Measurements from ENCODE around the gene BRSK1.

BRSK1 gene

DNA sequence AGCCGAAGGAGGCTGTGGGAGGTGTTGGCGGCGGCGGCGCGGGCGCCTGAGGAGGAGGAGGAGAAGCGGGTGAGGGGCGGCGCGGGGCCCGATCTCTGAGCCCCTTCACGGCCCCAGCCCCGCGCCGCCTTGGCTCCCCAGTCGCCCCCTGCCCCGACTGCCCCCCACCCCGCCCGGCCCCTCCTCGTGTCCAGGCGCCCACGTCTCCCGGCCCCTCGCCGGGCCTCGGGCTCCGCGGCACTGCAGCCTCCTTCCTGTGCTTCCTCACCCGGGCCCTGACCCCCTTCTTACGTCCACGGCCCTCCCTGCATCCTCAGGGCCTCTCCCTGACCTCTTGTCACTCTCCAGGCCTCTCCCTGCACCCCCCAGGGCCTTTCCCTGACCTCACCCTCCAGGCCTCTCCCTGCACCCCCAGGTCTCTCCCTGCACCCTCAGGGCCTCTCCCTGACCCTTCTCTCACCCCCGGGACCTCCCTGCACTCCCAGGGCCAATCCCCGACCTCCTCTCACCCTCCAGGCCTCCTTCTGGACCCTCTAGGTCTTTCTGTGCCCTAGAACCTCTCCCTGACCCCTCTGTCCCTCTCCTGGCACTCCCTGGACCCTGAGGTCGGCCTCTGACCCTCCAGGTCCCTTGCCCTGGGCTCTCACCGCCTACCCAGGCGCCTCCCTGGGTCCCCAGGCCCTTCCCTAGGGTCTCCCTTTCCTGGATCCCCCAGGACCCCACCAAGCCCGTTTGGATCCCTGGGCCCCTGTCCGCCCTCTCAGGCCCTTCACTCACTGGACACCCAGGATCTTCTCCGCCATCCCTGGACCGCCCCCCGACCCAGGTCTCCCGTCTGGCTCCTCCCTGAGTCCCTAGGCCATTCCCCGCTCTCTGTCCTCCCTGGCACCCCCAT lies 56.3 kb downstream of the BRSK1 start:
- DNase-seq = peak; percentile 74

DNA sequence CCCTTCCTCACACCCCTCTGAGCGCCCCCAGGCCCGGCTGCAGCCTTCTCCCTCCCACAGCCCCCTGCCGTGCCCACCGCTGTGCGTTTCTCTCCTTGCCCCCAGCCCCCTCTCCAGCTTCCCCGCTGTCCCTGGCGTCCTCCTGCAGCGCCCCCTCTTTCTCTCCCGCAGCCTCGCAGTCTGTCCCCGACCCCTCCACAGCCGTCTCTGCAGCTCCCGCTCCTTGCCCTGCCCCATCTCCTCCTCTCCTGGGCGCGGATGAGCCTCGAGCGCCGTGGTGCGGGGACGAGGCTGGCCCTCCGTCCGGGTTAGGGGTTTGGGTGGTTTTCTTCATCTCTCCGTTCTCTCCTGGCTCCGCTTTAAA lies 57.0 kb downstream of the BRSK1 start:
- peak; percentile 75 for DNase-seq

- peak; percentile 90 for DNase-seq
Observed at GRCh38 chr19:55341171-55341588, 57.4 kb downstream of the BRSK1 start.

GRCh38 chr19:55341595-55342531 lies 58.1 kb downstream of the BRSK1 start:
- DNase-seq = no peak

- no peak for DNase-seq
Observed at GRCh38 chr19:55344444-55344843, 60.6 kb downstream of the BRSK1 start.

- no peak for DNase-seq
Observed at GRCh38 chr19:55345101-55345817, 61.5 kb downstream of the BRSK1 start.

- no peak for DNase-seq
Observed at GRCh38 chr19:55345818-55346724, 62.3 kb downstream of the BRSK1 start.

DNA sequence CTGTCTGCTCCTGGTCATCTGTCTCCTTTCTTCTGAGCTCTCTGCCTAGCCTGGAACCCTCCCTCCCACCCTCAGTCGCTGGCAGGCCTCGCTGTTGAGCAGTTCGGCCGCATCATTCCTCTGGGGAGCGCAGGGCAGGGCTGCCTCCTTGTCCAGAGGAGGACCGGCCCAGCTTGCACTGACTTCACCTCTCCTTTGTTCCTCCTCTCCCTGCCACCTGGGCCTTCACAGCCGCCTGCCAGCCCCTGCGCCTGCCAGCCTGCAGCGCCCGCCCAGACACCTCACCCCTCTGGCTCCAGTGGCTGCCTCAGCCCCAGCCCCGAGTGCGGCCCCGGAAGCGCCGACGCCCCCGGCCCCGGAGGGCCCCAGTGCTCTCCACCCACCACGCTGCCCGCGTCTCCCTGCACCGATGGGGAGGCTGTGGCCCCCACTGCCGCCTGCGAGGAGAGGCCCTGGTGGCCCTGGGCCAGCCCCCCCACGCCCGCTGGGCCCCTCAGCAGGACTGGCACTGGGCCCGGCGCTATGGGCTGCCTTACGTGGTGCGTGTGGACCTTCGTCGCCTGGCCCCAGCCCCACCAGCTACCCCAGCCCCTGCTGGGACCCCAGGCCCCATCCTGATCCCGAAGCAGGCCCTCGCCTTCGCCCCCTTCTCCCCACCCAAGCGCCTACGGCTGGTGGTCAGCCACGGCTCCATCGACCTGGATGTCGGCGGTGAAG lies 63.1 kb downstream of the BRSK1 start:
- no peak for DNase-seq

- no peak for DNase-seq
Observed at GRCh38 chr19:55347442-55348009, 63.7 kb downstream of the BRSK1 start.

DNA sequence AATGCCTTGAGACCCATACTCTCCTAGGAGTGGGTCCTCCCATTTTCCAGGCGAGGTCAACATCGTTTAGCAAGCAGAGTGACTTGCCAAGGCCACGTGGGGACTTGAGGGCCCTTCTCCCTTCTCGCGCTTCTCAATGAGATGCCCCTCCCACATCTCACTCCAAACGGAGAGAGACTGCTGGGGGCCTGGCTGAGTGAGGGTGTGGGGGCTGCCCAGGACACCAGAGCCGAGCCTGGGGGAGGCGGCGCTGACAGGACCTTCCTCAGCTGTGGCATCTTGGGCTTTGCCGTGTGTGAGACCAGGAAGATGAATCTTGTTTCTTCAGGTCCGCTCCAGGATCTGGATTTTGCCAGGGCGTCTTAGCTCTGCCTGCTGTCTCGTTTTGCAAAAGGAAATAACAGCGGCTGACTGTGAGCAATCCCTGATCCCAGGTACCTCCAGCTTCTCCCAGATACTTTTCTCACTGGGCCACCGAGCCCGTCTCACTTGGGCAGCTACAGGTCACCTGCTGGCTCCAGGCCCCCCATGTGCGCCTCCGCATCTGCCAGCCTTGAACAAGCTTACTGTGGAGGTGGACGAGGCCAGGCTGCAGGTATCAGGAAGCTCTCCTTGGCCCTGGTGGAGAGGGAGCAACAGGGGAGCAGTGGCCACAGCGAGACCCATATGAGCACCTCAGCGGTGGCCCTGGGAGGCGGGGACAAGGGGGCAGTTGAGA lies 64.7 kb downstream of the BRSK1 start:
- DNase-seq = no peak

DNA sequence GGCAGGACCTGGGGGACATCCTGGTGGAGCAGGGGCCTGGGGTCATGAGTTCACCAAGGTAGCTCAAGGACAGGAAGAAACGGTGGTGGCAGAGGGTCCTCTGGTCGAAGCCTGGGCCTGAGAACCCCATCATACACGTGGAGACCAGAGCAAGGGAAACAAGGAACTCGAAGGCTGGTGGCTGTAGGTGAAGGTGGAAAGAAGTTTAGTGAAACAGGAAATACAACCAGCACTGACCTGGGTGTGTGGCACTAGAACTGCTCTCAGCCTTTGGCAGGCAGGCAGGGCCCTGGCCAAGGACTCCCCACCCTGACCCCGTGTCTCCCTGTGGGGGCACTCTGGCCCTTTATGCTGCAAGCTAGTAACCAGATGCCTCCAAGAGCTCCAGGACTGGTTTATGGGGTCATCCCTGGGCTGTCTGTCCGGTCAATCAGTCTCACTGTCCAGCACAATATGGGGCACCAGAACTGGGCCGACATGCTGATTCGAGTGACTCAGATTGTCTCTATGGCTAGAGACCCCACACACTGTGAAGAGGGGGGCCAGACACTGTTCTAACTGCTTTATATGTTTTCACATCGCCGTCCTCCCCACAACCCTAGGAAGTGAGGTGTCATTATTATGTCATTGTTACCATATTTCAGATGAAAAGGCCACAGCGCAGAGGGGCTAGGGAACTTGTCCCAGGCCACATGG lies 67.0 kb downstream of the BRSK1 start:
- DNase-seq = peak; percentile 25

GRCh38 chr19:55352040-55352439 lies 68.2 kb downstream of the BRSK1 start:
- no peak for DNase-seq

GRCh38 chr19:55352549-55353145 lies 68.8 kb downstream of the BRSK1 start:
- peak; percentile 38 for DNase-seq

GRCh38 chr19:55353356-55353802 lies 69.6 kb downstream of the BRSK1 start:
- no peak for DNase-seq

GRCh38 chr19:55353803-55354697 lies 70.3 kb downstream of the BRSK1 start:
- peak; percentile 65 for DNase-seq

GRCh38 chr19:55354698-55355212 lies 71.0 kb downstream of the BRSK1 start, which contains the start of gene COX6B2:
Gene COX6B2 (minus strand): TSS chr19:55354719. CDS start chr19:55354521, 198 bp downstream.
- DNase-seq = no peak

- DNase-seq = no peak
Observed at GRCh38 chr19:55355213-55355821, 71.5 kb downstream of the BRSK1 start.
